OCI-M2 (cell line): ENCODE measurements around the gene ADM2.
"Not testable (repeated sequence)": the region's sequence is repeated elsewhere in the genome, so short reads cannot be mapped to it uniquely, and the experiment has no call there.

Experiments used
- DNase-seq: peaks from one replicate; lab custom pipeline; 2025; ENCODE audit not compliant: unreplicated experiment; lab: John Stamatoyannopoulos, UW

ADM2 gene

GRCh38 chr22:50481440-50482106 lies at the start of gene ADM2:
ADM2 (plus strand) TSS chr22:50481543; CDS start chr22:50481848, 305 bp downstream.
- DNase-seq, result no peak

- DNase-seq, result no peak
Observed at GRCh38 chr22:50432131-50432876, 49.0 kb upstream of the ADM2 start.

- DNase-seq, result not testable (repeated sequence)
Observed at GRCh38 chr22:50432877-50433510, 48.3 kb upstream of the ADM2 start.

GRCh38 chr22:50434849-50435248 lies 46.5 kb upstream of the ADM2 start:
- no peak for DNase-seq

GRCh38 chr22:50435291-50436014 lies 45.9 kb upstream of the ADM2 start:
- DNase-seq, result no peak

- DNase-seq, result no peak
Observed at GRCh38 chr22:50436015-50436830, 45.1 kb upstream of the ADM2 start.

- no peak for DNase-seq
Observed at GRCh38 chr22:50436841-50437341, 44.5 kb upstream of the ADM2 start.

GRCh38 chr22:50437511-50438304 lies 43.6 kb upstream of the ADM2 start:
- no peak for DNase-seq

- no peak for DNase-seq
Observed at GRCh38 chr22:50438305-50439275, 42.8 kb upstream of the ADM2 start.

GRCh38 chr22:50439314-50439870 lies 42.0 kb upstream of the ADM2 start:
- no peak for DNase-seq

GRCh38 chr22:50439871-50440331 lies 41.4 kb upstream of the ADM2 start:
- no peak for DNase-seq

- DNase-seq, result no peak
Observed at GRCh38 chr22:50440544-50441249, 40.6 kb upstream of the ADM2 start.

- no peak for DNase-seq
Observed at GRCh38 chr22:50441428-50441993, 39.8 kb upstream of the ADM2 start.

- no peak for DNase-seq
Observed at GRCh38 chr22:50443197-50443596, 38.1 kb upstream of the ADM2 start.

GRCh38 chr22:50443801-50444625 lies 37.3 kb upstream of the ADM2 start:
- DNase-seq, result no peak

- no peak for DNase-seq
Observed at GRCh38 chr22:50444663-50445062, 36.7 kb upstream of the ADM2 start.
